ENCODE data around the gene NME7. TPM values are rescaled to one million over a fixed set of nuclear protein-coding genes. Genes with fewer than 3 reads are reported as not detected.
"Not testable (repeated sequence)": the region's sequence is repeated elsewhere in the genome, so short reads cannot be mapped to it uniquely, and the experiment has no call there.

Gene NME7
- total RNA-seq, 1 donor from 2014 or later: 13.9 TPM

DNA sequence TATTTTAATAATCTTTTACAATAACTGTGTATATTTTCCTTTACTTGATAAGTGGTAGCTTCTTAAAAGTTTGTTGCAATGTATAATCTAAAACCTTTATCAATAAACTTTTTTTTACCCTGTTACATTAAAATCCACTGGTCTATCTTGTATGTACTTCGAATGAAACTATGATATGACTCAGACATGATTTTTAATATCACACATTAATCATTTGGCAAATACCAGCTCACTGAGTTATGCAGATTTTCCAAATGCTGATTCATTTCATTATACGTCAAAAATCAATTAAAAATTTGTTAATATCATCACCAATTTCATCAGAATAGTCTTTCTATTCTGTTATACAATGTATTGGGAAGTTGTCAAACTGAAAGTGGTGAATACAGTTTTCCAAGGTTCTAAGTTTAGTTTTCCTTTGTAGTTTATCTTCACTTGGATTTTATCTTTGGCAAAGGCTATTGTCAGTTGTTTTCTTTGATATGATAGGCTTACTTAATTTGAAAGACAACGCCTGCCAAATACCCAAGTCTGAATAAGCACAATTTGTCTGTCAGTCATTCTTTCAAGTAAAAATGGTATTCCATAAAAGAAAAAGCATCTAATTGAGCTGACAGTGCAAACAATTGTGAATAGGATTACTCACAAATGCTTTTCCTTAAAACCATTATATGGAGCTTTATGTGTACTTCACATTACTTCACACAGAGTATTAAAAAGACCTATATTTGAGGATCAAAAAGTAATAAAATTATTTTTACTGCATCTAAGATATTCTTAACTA lies 127.0 kb downstream of the NME7 start:
- peak; percentile 16 for DNase-seq (ENCODE audit: low read depth)

DNA sequence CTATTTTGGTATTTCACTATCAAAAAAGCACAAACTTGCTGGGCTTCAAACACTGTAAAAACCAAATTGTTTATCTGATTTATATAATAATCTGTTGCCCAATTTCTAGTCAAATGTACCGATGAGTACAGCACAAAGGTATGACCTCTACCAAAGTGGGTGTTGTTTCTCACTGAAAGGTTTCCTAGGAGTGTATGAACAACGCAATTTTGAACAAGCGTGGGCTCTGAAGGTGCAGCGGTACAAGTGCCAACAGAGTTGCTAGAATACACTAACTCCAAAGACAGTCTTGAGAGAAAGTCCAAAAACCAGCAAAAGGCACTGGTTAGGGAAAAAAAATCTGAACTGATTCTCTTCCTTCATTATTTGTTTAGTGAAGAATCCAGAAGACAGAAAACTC lies 130.7 kb downstream of the NME7 start:
- DNase-seq (ENCODE audit: low read depth): no peak

DNA sequence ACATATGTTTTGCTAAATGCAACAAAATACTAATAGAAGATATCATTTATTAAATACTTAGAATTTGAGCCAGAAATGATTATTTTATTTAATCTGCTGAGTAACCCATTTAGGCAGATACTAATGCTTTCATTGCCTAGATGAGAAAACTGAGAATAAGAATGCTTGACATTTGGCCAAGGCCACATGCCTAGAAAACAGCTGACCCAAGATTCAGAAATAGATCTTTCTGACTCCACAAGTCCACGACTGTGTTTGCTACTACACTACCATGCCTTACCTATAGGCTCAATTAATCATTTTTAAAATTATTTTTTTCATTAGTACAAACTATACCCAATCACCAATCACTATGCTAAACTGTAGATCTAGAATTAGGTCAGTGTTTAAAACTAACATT lies 131.5 kb downstream of the NME7 start:
- DNase-seq (ENCODE audit: low read depth): peak; percentile 81

DNA sequence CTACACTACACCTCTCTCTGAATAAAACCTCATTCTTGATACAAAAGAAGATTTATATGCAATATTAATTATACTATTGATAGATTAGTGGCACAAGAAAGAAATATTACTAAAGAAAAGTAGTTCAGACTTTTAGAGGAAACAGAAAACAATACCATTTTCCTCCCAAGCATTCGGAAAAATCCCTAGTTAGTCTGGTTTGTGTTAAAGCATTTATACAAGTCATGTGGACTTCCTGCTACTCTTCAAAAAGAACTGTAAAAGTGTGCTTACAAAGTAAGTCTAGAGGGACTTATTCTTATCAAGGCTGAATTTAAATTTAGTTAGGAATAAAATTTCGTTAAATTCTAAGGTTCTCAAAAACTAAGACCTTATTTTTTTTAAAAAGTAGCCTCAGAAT lies 132.0 kb downstream of the NME7 start:
- DNase-seq (ENCODE audit: low read depth): no peak

DNA sequence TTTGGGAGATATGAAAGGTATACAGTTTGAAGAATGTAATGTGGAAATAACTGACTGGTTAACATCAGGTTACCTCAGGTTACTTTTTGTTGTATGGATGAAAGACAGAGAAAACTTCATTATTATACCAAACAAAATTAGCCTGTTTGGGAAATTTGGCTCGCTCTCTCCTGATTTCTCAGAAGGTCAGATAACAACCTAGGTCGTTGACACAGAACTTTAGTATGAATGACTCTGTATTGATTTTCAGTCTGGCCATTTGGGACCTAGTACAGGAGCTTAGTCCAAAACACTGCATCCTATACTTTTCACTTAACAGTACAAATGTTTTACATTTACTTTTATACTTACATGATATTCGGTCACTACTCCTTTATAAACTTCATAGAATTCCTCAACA lies 132.8 kb downstream of the NME7 start:
- DNase-seq (ENCODE audit: low read depth): no peak

DNA sequence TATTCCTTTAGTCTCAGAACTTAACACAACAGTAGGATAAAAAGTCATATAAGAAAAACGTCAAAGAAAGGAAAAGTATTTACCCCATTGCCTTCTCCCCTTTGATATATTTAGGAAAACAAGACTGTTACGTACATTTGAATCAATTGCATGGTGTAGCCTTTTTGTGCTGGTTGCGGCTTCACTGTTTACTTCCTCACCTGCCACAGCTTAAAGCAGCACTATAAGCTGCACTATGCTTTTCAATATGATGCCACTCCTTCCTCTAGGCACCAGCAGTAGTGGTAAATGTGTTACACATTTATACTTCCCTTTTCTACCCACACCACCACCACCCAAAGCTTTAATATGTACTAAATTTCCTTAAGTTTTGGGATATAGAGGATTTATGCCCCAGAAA lies 150.0 kb downstream of the NME7 start:
- no peak for DNase-seq (ENCODE audit: low read depth)

DNA sequence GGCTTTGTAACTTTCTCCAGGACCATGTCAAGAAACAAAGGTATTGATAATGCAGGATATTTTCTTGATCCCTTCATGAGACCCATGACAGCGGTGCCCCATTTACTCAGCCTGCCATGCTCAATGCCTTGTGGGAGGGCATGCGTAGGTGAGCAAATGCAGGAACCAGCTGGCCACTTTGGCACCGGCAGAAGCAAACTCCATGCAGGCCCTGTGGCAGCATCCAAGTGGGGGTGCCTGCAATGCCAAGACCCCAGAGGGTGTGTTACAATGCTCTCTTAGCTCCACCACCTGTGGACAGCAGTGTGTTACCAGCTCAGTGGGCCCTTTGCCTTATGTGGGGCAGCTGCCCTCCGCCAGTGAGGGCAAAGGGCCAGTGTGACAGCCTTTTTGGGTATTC lies 153.0 kb downstream of the NME7 start:
- DNase-seq (ENCODE audit: low read depth): no peak

DNA sequence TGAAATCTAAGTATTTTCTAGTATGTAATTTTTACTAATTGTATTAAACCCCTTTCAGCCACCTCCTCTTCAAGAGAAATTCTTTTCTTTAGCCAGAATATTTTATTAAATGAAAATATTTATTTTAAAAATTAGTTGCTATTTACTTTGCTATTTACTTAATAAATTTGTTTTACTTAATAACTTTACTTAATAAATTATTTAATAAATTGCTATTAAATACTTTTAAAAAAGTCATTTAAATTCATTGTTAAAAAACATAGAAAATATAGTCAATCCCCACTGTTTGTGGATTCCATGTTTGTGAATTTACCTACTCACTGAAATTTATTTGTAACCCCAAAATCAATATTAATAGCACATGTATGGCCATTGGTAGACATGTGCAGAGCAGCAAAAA lies 155.5 kb downstream of the NME7 start:
- DNase-seq (ENCODE audit: low read depth): no peak

DNA sequence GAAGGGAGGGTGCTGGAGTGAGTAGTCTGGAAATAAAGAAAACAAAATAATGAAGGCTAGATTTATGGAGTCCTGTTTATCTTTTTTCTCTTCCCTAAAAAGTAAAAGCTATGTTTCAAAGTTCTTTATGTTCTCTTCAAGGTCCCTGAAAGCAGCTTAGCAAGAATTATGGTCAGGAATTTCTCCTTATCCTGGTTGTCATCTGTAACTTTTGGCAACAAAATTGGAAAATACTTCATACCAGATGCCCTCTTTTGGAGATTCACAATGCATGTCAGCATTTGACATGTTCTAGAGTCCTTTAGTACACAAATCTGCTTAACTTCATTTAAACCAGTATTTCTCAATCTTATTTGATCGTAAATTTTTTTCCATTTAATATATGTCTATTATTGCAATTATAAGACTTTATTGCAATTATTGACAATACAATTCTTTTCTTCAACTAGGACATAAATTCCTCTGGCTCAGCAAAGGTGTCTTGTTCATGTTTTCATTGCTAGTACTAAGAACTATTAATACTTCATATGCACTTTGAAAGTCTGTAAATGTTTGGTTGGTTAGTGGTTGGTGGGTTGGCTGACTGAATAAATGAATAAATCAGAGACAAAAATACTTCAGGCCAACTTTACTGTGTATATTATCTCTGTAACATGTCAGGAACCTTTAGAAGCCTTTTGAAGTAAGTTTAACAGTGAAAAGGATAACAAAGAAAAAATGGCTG lies 159.6 kb downstream of the NME7 start:
- peak; percentile 8 for DNase-seq (ENCODE audit: low read depth)

DNA sequence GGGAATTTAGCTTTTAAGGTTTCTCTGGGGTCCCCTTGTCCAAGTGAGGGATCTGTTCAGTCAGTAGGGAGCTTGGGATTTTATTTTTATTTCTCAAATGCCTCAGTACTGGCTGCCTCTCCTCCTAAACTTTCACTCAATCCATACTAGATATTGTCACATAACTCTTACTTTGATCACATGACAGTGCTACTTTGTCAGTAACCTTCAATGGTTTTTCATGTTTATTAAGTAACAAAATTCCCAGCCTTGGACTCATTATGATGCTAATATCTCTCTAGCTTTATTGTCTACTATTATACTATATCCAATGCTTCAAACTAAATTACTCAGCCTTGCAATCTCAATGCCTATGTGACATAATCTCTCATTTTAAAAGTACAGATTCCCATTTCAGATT lies 163.4 kb downstream of the NME7 start:
- no peak for DNase-seq (ENCODE audit: low read depth)

DNA sequence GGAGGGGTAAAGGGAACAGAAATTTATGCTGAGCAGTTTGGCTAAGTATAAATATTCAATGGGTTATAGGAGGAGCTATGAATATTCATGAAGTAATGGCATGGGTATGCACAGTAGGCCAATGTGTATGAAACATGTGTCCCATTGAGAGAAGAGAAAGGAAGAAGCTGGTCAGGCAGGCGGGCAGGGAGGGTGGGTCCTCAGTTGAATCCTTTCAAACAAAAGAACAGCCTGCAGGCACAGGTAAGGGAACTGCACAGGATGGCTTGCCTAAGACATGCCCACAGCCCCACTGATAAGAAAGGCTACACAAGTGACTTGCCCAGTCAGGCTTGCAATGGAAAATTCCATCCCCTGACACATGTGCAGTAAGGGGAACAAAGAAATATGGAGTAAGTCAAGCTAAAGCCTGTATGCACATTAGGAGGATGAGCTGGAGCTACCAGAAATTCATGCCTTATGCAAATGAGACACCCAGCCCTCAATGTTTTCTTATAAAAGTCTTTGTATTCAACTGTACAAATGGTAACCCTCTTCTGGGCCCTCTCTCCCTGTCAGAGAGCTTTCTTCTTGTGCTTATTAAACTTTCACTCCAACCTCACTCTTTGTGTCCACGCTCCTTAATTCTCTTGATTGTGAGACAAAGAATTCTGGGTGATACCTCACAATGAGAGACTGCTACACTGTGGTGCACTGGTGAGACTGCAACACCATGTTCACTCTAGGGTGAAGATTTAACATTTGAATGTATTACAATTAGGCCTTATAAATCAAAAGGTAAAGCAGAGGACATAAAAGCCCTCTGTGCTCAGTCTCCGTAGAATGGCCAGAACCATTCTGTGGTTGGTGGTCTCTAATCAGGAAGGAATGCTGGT lies 164.6 kb downstream of the NME7 start:
- DNase-seq (ENCODE audit: low read depth): no peak

DNA sequence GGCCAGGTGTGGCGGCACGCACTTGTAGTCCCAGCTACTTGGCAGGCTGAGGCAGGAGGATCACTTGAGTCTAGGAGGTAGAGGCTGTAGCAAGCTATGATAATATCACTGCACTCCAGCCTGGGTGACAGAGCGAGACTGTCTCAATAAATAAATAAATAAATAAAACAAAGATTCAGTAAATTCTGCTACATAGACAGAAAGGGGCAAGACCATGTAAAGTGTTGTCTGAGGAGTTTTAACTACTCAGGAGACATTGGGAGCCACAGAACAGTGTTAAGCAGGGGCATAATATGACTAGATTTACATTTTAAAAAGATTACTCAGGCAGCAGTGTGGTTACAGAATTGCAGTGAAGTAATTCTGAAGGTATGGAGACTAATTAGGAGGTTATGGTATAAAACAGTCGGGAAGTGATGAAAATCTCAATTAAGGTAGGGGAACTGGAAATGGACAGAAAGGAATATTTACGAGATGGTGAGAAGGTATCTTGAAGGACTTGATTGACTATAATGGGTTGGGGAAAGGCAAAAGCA lies 166.4 kb downstream of the NME7 start:
- DNase-seq (ENCODE audit: low read depth): no peak

DNA sequence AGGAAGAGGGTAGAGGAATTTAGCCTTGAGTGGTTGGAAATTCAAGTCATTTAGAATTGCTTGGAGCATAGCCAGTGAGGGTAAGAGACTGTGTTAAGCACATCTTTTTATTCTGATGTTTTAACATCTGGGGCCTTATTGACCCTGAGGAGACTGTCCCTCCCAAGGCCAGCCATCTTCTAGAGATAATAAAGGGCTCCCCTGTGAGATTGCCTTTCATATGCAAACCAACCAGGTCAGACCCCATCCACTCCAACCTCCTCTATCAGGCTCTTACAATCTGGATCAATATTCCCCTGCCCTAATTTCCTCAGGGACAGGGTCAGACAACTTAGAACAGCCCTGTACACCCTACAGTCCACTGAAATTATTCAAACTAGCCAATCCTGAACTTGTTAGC lies 167.3 kb downstream of the NME7 start:
- DNase-seq (ENCODE audit: low read depth): no peak

DNA sequence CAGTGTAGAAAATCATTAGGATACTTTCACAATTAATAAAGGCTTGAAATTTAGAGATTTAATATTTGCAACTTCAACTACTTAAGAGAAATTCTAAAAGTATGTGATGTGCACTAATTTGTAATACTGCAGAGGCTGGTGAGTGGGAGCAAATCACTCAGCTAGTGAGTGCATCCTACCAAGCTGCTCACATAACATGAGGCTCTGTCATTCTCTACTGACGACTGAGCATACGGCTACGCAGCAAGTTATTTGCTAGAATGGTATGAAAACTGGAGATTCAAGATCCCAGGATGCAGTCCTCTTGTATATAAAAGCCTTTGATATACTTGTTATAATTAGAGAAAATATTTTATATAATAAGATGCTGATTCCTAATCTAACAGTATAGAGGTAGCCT lies 171.0 kb downstream of the NME7 start:
- DNase-seq (ENCODE audit: low read depth): no peak

DNA sequence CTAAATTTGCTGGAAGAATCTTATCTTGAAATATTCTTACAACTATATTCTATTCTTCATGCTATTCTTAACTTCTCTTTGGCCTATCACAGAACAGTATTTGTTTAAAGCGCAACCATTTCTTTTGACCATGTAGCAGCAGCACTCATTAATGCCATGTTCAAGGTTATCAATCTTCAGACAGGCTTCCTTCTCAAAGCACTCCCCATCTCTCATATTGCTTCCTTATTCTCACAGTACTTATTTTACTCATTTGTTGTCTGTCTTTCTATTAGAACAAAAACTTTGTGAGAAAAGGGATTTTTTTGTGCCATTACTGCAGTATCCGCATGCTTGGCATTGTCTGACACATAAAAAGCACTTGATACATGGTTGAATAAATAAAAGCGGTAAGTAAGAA lies 171.4 kb downstream of the NME7 start:
- no peak for DNase-seq (ENCODE audit: low read depth)

DNA sequence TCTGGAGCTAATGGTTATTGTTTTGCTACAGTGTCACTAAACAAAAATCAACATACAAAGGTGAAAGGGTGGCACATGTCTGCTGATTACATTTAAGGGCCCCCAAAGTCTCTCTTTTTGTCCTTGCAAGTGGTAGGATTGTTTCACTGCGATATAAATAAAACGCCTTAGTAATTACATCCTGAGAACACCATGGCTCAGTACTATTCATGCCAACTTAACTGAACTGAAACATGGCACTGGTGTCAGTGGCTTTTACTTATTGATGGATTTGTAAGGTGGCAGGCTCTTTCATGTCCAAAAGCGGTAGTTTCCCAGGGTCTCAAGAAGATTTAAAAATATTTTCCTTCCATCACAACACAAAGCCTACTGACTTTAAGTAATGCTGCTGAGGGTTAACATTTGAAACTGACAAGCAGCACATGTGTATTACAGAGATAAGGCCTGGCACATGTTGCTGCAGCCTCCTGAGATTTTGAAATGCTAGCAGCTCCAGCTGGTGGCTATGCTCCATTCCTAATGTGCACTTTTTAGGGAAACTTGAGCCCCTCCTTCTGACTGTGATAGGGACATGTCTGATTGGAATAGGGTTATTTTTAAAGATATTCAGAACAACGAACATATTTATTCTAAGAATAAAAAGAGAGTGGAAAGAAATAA lies 174.3 kb downstream of the NME7 start:
- peak; percentile 58 for DNase-seq (ENCODE audit: low read depth)

DNA sequence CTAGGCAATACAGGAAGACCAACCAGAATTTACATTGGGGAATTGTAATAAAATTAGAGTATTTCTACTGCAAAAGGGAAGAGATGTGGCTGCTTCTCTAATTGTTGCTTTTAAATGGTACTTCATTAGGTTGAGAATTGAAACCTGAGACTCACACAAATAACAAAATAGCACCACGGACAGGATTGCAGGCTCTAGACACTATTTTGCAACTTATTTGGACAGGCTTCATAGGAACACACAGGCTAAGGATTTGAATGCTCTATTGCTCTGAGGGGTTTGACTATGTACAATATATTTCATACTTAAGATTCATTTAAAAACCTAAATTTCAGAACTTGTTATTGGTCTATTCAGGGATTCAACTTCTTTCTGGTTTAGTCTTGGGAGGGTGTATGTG lies 181.5 kb downstream of the NME7 start:
- no peak for DNase-seq (ENCODE audit: low read depth)

DNA sequence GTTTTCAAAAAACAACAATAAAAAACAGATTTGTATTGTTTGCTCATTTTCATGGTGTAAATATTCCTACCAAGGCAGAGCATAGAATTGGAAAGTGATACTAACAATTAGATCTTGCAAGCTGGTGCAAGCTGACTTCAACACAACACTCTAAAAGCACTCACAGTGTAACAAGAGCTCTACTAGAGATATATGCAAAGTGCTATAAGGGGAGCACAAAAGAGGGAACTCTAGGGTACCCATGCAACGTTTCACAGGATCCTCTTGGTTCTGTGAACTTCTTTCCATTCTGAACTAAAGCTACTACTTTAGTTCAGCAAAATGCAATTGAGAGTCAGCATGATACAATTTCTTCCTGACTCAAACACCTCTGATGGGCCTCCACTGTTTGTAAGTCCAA lies 182.8 kb downstream of the NME7 start:
- no peak for DNase-seq (ENCODE audit: low read depth)

DNA sequence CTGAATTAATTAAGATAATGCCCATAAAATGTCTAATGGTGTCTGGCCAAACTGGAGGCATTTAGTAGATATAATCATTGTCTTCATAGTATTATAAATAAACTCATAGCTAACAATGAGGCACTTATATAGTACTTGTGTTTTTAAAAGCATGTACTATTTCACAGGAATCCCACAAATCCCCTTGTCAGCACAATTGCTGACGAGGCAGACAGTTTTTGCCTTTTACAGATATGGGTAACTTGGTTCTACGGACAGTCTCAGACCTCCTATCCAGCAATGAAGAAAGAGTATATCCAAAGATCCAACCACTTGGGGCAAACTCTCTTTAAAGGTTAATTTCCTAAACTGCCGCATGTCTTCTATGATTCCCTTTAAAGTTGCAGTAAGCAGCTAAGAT lies 187.4 kb downstream of the NME7 start:
- no peak for DNase-seq (ENCODE audit: low read depth)

DNA sequence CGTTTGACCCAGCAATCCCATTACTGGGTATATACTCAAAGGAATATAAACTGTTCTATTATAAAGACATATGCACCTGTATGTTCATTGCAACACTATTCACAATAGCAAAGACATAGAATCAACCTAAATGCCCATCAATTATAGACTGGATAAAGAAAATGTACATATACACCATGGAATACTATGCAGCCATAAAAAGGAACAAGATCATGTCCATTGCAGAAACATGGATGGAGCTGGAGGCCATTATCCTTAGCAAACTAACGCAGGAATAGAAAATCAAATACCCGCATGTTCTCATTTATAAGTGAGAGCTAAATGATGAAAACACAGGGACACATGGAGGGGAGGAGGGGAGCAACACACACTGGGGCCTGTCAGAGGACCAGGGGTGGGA lies 188.2 kb downstream of the NME7 start:
- not testable (repeated sequence) for DNase-seq (ENCODE audit: low read depth)

DNA sequence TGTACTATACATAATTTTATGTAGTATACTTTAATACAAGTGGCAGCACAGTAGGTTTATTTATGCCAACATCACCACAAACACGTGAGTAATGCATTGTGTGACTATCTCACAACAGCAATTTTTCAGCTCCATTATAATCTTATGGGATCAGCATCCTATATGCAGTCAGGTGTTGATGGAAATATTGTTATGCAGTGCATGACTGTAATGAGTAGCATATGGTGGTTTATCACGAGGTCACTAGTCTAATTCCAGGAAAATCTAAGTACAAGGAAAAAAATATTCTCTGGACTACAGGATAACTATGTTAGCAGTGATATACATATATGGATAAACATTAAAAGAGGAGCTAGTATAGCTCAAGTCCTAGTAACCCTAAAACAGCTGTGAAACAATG lies 192.1 kb downstream of the NME7 start:
- no peak for DNase-seq (ENCODE audit: low read depth)
